ENCODE data around the gene KCNK6.

GRCh38 chr19:38360351-38360750 is 40.7 kb downstream of the KCNK6 start:
- TF ChIP-seq CTCF (IDR thresholded peaks at IDR 0.05) (no peak), POLR2A (IDR thresholded peaks at IDR 0.05) (no peak)
